SK-N-SH (cell line): ENCODE results near the gene DIMT1. TPM values are rescaled to one million over a fixed set of nuclear protein-coding genes. Genes with fewer than 3 reads are reported as not detected.

Source experiments
- CTCF ChIA-PET: fragments of 300-600, 350-600 bp; formaldehyde crosslinking; extraction: SDS; loops from one replicate; lab custom pipeline; 2021; lab: Yijun Ruan, JAX
- POLR2A ChIA-PET: fragments of 350-600 bp; sonication (Branson Sonifier 250); formaldehyde crosslinking; extraction: SDS; loops from one replicate; lab custom pipeline; 2020; ENCODE audit warnings: antibody characterized with exemption, inconsistent platforms; lab: Yijun Ruan, JAX
- DNase-seq: peaks from one replicate; pipeline ENCODE4 v3.0.0; 2012
- H2AFZ ChIP-seq: fragments of 200-600 bp; sonication (generic); 2 replicates; pipeline ENCODE4 v1.8.1; 2016; ENCODE audit warnings: antibody characterized with exemption, mild to moderate bottlenecking, low read depth
- H3F3A ChIP-seq: fragments of 200-600 bp; sonication (generic); replicated peaks from 2 replicates; pipeline ENCODE3; 2016; ENCODE audit warnings: antibody characterized with exemption, mild to moderate bottlenecking; ENCODE audit not compliant: insufficient read depth
- H3K27ac ChIP-seq, 2 experiments: fragments of 200-500 bp in 1 of 2; fragments of 200-600 bp in 1 of 2; sonication (Bioruptor generic) in 1 of 2; sonication (generic), shearing (Covaris generic) in 1 of 2; 2 replicates each; pipeline versions ENCODE4 v1.5.1 to v1.6.1; 2014 to 2016; ENCODE audit warnings: low read depth in 2 of 2, inconsistent platforms in 1 of 2, low read length in 1 of 2, mild to moderate bottlenecking in 1 of 2, mixed read lengths in 1 of 2
- H3K27me3 ChIP-seq: fragments of 200-600 bp; sonication (generic), shearing (Covaris generic); 2 replicates; pipeline ENCODE4 v1.6.1; 2016; ENCODE audit warnings: mixed run types; ENCODE audit not compliant: insufficient read depth
- H3K36me3 ChIP-seq, 2 experiments: fragments of 200-500 bp in 1 of 2; fragments of 200-600 bp in 1 of 2; sonication (Bioruptor generic) in 1 of 2; sonication (generic) in 1 of 2; replicated peaks in 1 of 2; 2 replicates each; pipeline versions ENCODE3 to v1.5.1; 2014 to 2016; ENCODE audit warnings: low read length in 1 of 2, mild to moderate bottlenecking in 1 of 2; ENCODE audit not compliant: insufficient read depth in 2 of 2, control insufficient read depth in 1 of 2
- H3K4me1 ChIP-seq, 2 experiments: fragments of 200-500 bp in 1 of 2; fragments of 200-600 bp in 1 of 2; sonication (Bioruptor generic) in 1 of 2; sonication (generic), shearing (Covaris generic) in 1 of 2; 2 replicates each; pipeline versions ENCODE4 v1.5.1 to v1.6.1; 2014 to 2016; ENCODE audit warnings: low read depth in 1 of 2, low read length in 1 of 2, mixed run types in 1 of 2; ENCODE audit not compliant: insufficient read depth in 2 of 2, control insufficient read depth in 1 of 2
- H3K4me2 ChIP-seq: fragments of 200-600 bp; sonication (generic), shearing (Covaris generic); 2 replicates; pipeline ENCODE4 v1.6.1; 2017; ENCODE audit warnings: mixed run types
- H3K4me3 ChIP-seq, 2 experiments: fragments of 200-500 bp in 1 of 2; fragments of 200-600 bp in 1 of 2; sonication (Bioruptor generic) in 1 of 2; sonication (generic), shearing (Covaris generic) in 1 of 2; 2 replicates each; pipeline versions ENCODE4 v1.5.1 to v1.8.1; 2014 to 2016; ENCODE audit warnings: low read depth in 2 of 2, inconsistent platforms in 1 of 2, low read length in 1 of 2, mild to moderate bottlenecking in 1 of 2, mixed read lengths in 1 of 2, moderate library complexity in 1 of 2
- H3K79me2 ChIP-seq: fragments of 200-600 bp; sonication (generic); 2 replicates; pipeline ENCODE4 v1.8.1; 2017; ENCODE audit warnings: mild to moderate bottlenecking; ENCODE audit not compliant: insufficient read depth
- H3K9ac ChIP-seq: fragments of 200-600 bp; sonication (generic); 2 replicates; pipeline ENCODE4 v1.6.1; 2017; ENCODE audit warnings: mixed run types
- H3K9me2 ChIP-seq: fragments of 200-600 bp; sonication (generic); 2 replicates; pipeline ENCODE4 v1.6.1; 2017; ENCODE audit warnings: mixed run types
- H3K9me3 ChIP-seq: fragments of 200-600 bp; sonication (generic); 2 replicates; pipeline ENCODE4 v1.6.1; 2017; ENCODE audit warnings: mixed run types, mild to moderate bottlenecking, moderate library complexity
- H4K20me1 ChIP-seq: fragments of 200-600 bp; sonication (generic); 2 replicates; pipeline ENCODE4 v1.6.1; 2017; ENCODE audit warnings: mild to moderate bottlenecking, mixed run types; ENCODE audit not compliant: insufficient read depth
- CHD2 ChIP-seq: fragments of 150-350 bp; IDR thresholded peaks from 2 replicates; pipeline ENCODE4 v1.6.1; 2018; ENCODE audit warnings: low read length; ENCODE audit not compliant: partially characterized antibody
- EP300 ChIP-seq, 2 experiments: IDR thresholded peaks; 2 replicates each; pipeline versions ENCODE4 v1.4.0 to v1.6.1; 2012; ENCODE audit warnings: borderline replicate concordance in 1 of 2, low read depth in 1 of 2, low read length in 1 of 2
- FOXJ3 ChIP-seq: sonication (generic); formaldehyde crosslinking; IDR thresholded peaks from 2 replicates; pipeline ENCODE4 v1.5.1; 2020; ENCODE audit warnings: mild to moderate bottlenecking, missing genetic modification reagents
- FOXM1 ChIP-seq: IDR thresholded peaks from 2 replicates; pipeline ENCODE4 v1.4.0; 2012; ENCODE audit warnings: low read depth, mild to moderate bottlenecking
- GATA2 ChIP-seq: sonication (generic); formaldehyde crosslinking; IDR thresholded peaks from 2 replicates; pipeline ENCODE4 v1.5.0; 2020; ENCODE audit warnings: mild to moderate bottlenecking, missing genetic modification reagents
- MXI1 ChIP-seq: IDR thresholded peaks from 2 replicates; pipeline ENCODE4 v1.6.1; 2012; ENCODE audit warnings: mild to moderate bottlenecking, low read depth, low read length, improper control_type of control experiment
- POLR2AphosphoS5 ChIP-seq: IDR thresholded peaks from 2 replicates; pipeline ENCODE4 v1.6.1; 2012; ENCODE audit warnings: low read depth, low read length
- SIN3A ChIP-seq: IDR thresholded peaks from 2 replicates; pipeline ENCODE4 v1.6.1; 2012; ENCODE audit warnings: low read depth, mild to moderate bottlenecking, low read length, moderate library complexity, borderline replicate concordance
- SMC3 ChIP-seq: IDR thresholded peaks from 2 replicates; pipeline ENCODE4 v1.6.1; 2012; ENCODE audit warnings: low read depth, low read length, improper control_type of control experiment
- TAF1 ChIP-seq: IDR thresholded peaks from 2 replicates; pipeline ENCODE4 v1.6.1; 2012; ENCODE audit warnings: low read depth, mild to moderate bottlenecking, low read length, moderate library complexity, borderline replicate concordance
- YY1 ChIP-seq: IDR thresholded peaks from 2 replicates; pipeline ENCODE4 v1.4.0; 2012; ENCODE audit warnings: low read depth, mild to moderate bottlenecking
- WGBS: methylation state at CpG from one replicate; pipeline ENCODE4 v1.1.6; 2017; ENCODE audit warnings: low lambda C conversion rate; 5-methylcytosine and 5-hydroxymethylcytosine counted together
- polyA plus RNA-seq, 3 experiments: library from polyadenylated mRNA; depleted of rRNA; stranded (reverse); fragments of >200 nt; gene quantifications; 2 replicates each; pipeline ENCODE4 v1.2.3, GENCODE V29; 2012
- TF ChIP-seq, protein P1 (sequence below): IDR thresholded peaks from 2 replicates; pipeline ENCODE4 v1.4.0; 2012; ENCODE audit warnings: low read depth
- TF ChIP-seq, protein P2 (sequence below): IDR thresholded peaks from 2 replicates; pipeline ENCODE4 v1.4.0; 2012; ENCODE audit warnings: low read depth, borderline replicate concordance
- TF ChIP-seq, protein P3 (sequence below): IDR thresholded peaks from 2 replicates; pipeline ENCODE4 v1.4.0; 2012; ENCODE audit warnings: low read depth, borderline replicate concordance

DIMT1 gene
- 29.5 and 37.2 TPM in 2 replicates for polyA plus RNA-seq (2012; rRNA removed)
- polyA plus RNA-seq (2012; cell fraction: cytosol; rRNA removed), result 39.1 and 43.3 TPM in 2 replicates
- 14.6 and 24.4 TPM in 2 replicates for polyA plus RNA-seq (2012; cell fraction: nucleus; rRNA removed)

DNA sequence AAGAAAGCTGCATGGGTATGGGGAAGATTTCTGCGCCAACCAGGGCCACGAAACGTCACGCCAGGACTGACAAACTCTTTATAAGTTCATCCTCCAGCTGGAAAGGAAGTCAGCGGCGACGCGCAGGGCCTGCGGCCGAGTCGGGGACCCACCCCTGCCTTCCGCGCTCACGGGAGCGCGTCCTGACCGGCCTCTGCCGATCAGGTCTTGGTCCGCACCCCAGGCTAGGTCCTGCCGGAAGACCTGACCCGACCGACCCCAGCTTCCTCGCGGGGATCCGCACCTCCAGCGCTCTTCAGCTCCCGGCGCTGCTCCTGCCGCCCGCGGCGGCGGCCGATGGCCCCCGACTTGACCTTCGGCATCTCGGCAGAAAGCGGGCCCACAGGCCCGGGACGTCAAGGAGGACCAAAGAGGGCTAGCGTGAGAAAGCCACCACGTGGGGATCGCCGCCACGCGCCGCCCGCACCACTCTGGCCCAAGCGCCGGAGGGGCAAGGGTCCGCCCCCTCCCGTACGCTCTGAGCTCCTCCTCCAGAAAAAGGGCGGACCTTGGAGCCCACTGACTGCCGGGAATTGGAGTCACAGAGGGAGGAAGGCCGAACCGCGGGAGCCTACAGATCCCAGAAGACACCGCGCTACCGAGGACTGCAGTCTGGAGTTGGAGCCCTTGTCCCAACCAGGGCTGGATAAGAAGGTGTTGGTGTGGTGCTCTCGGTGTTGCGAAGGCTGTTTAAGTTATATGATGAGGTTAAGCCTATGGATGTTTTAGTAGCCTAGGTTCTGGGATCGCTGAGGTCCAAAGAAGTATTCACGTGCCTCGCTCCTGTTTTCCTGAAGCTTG is at the start of gene DIMT1:
TSS of gene DIMT1 (minus strand) at position 495 of the 840 bp plus-strand sequence. CDS start at position 362, 133 bp downstream.
- WGBS, result 0% methylated on average over 15 of the region's 66 CpGs
- TF ChIP-seq CHD2 (peak; percentile 34), FOXJ3 (0 out of 2 replicates have a peak, but pooled peaks have one; percentile 25), EP300 (IDR thresholded peaks at IDR 0.05; ENCODE audit: borderline replicate concordance in 1 of 2, low read depth in 1 of 2, low read length in 1 of 2) (peak in 1 of 2 experiments; percentile 10; a peak in 1 of 4 replicates), MXI1 (peak; percentile 99), SMC3 (no peak), POLR2AphosphoS5 (peak; percentile 99), SIN3A (peak; percentile 76; the same call in 1 of the 2 replicates), TAF1 (peak; percentile 79), YY1 (0 out of 2 replicates have a peak, but pooled peaks have one; percentile 17), GATA2 (CRISPR knock-in tag) (no peak), FOXM1 (no peak)
- TF ChIP-seq, protein P1, sequence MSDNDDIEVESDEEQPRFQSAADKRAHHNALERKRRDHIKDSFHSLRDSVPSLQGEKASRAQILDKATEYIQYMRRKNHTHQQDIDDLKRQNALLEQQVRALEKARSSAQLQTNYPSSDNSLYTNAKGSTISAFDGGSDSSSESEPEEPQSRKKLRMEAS, result peak; percentile 97
- TF ChIP-seq, protein P2, sequence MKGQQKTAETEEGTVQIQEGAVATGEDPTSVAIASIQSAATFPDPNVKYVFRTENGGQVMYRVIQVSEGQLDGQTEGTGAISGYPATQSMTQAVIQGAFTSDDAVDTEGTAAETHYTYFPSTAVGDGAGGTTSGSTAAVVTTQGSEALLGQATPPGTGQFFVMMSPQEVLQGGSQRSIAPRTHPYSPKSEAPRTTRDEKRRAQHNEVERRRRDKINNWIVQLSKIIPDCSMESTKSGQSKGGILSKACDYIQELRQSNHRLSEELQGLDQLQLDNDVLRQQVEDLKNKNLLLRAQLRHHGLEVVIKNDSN, result peak; percentile 60
- TF ChIP-seq, all 33 proteins: peak for 10
- Histone ChIP-seq H3K9me3 (no peaks in the 10 kb centered on the region), H3K79me2 (peaks cover 25% of the 10 kb centered on the region), H2AFZ (peak within 1 kb of the TSS; percentile 82), H3K4me1 (peaks cover 0 to 4% of the 10 kb centered on the region in 2 experiments; a peak in 1 of 4 replicates), H3K9me2 (no peaks in the 10 kb centered on the region), H3K27me3 (no peaks in the 10 kb centered on the region), H3F3A (peaks cover 4% of the 10 kb centered on the region), H3K36me3 (peaks cover under 1 to 14% of the 10 kb centered on the region in 2 experiments), H3K4me3 (peak within 1 kb of the TSS; percentile 69 to 74), H3K4me2 (peak within 1 kb of the TSS; percentile 77), H4K20me1 (no peaks in the 10 kb centered on the region), H3K9ac (peak within 1 kb of the TSS; percentile 78), H3K27ac (peak within 1 kb of the TSS; percentile 90 to 92)
- POLR2A ChIA-PET, result interaction anchor here (1.0 to 2.3 kb wide), 5 partner anchors 9 to 142 kb away, joined by 3 to 29 read pairs (median 6); partner anchors contain the start of genes IPO11 and KIF2A
- CTCF ChIA-PET, result interaction anchor here (1.0 to 2.6 kb wide), 8 partner anchors 9 to 179 kb away, joined by 3 to 9 read pairs (median 4); partner anchors contain the start of genes IPO11 and KIF2A
- DNase-seq, result peak; percentile 95

DNA sequence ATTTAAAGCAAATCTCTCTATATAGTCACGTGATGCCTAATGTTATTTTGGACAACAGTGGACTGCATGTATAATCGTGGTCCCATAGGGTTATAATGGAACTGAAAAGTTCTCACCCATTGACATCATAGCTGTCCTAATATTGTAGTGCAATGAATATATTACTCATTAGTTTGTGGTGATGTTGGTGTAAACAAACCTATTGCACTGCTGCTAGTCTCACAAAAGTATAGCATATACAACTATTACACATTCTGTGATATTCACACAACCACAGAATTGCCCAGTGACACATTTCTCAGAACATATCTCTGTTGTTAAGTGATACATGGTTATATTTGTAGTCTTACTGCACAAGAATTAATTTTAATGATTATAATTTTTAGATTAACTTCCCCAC is 46.6 kb upstream of the DIMT1 start:
- Histone ChIP-seq H3F3A (no peaks in the 10 kb centered on the region), H3K36me3 (peaks cover 23 to 28% of the 10 kb centered on the region in 2 experiments), H3K9ac (no peak overlapping the region), H3K9me2 (no peaks in the 10 kb centered on the region), H2AFZ (no peak overlapping the region), H3K4me1 (no peaks in the 10 kb centered on the region), H3K4me2 (no peak overlapping the region), H3K4me3 (no peak overlapping the region), H3K27ac (no peak overlapping the region), H4K20me1 (no peaks in the 10 kb centered on the region), H3K27me3 (no peaks in the 10 kb centered on the region), H3K79me2 (peaks cover 20% of the 10 kb centered on the region; the same call in 1 of the 2 replicates), H3K9me3 (no peaks in the 10 kb centered on the region)
- POLR2A ChIA-PET, result no interaction called here
- 95% methylated on average over 2 of the region's 2 CpGs for WGBS
- DNase-seq, result no peak
- CTCF ChIA-PET, result interaction anchor here (1.2 to 7.4 kb wide), 2 partner anchors 10 to 13 kb away, joined by 3 to 48 read pairs; no protein-coding TSS in a partner anchor
- TF ChIP-seq, protein P3, sequence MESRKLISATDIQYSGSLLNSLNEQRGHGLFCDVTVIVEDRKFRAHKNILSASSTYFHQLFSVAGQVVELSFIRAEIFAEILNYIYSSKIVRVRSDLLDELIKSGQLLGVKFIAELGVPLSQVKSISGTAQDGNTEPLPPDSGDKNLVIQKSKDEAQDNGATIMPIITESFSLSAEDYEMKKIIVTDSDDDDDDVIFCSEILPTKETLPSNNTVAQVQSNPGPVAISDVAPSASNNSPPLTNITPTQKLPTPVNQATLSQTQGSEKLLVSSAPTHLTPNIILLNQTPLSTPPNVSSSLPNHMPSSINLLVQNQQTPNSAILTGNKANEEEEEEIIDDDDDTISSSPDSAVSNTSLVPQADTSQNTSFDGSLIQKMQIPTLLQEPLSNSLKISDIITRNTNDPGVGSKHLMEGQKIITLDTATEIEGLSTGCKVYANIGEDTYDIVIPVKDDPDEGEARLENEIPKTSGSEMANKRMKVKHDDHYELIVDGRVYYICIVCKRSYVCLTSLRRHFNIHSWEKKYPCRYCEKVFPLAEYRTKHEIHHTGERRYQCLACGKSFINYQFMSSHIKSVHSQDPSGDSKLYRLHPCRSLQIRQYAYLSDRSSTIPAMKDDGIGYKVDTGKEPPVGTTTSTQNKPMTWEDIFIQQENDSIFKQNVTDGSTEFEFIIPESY, result no peak
